ENCODE measurements around the gene SCAMP4.

SCAMP4 gene

DNA sequence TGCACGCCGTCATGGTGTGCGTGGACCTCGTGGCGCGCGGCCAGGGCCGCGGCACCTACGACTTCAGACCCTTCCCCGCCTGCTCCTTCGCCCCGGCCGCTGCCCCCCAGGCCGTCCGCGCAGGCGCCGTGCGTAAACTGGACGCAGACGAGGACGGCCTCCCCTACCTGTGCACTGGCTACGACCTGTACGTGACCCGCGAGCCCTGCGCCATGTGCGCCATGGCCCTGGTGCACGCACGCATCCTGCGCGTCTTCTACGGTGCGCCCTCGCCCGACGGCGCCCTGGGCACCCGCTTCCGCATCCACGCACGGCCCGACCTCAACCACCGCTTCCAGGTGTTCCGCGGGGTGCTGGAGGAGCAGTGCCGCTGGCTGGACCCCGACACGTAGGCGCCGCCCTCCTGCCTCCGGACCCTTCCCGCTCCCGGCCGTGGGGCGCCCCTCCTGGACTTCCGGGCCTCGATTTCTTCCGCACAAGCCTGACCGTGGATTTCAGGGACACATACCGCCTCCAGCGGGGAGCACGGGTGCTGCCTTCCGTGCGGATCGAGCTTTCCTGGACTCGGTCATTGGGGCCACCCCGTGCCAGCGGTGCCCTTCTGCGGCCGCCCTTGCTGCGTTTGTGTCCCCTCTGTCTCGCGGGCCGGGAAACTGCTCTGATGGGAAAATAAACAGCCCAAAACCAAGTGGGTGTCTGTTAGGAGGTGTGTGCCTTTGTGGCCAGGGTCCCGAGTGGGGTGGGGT lies 7.7 kb downstream of the SCAMP4 start:
- no peak for TF ChIP-seq TCF12 (IDR thresholded peaks at IDR 0.05; ENCODE audit: low read depth)
- TF ChIP-seq, protein P1, sequence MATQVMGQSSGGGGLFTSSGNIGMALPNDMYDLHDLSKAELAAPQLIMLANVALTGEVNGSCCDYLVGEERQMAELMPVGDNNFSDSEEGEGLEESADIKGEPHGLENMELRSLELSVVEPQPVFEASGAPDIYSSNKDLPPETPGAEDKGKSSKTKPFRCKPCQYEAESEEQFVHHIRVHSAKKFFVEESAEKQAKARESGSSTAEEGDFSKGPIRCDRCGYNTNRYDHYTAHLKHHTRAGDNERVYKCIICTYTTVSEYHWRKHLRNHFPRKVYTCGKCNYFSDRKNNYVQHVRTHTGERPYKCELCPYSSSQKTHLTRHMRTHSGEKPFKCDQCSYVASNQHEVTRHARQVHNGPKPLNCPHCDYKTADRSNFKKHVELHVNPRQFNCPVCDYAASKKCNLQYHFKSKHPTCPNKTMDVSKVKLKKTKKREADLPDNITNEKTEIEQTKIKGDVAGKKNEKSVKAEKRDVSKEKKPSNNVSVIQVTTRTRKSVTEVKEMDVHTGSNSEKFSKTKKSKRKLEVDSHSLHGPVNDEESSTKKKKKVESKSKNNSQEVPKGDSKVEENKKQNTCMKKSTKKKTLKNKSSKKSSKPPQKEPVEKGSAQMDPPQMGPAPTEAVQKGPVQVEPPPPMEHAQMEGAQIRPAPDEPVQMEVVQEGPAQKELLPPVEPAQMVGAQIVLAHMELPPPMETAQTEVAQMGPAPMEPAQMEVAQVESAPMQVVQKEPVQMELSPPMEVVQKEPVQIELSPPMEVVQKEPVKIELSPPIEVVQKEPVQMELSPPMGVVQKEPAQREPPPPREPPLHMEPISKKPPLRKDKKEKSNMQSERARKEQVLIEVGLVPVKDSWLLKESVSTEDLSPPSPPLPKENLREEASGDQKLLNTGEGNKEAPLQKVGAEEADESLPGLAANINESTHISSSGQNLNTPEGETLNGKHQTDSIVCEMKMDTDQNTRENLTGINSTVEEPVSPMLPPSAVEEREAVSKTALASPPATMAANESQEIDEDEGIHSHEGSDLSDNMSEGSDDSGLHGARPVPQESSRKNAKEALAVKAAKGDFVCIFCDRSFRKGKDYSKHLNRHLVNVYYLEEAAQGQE (IDR thresholded peaks at IDR 0.05; ENCODE audit: low read depth), result no peak
- TF ChIP-seq FOXM1 (IDR thresholded peaks at IDR 0.05; ENCODE audit: borderline replicate concordance, low read depth), result no peak
- TF ChIP-seq, protein P2, sequence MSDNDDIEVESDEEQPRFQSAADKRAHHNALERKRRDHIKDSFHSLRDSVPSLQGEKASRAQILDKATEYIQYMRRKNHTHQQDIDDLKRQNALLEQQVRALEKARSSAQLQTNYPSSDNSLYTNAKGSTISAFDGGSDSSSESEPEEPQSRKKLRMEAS (IDR thresholded peaks at IDR 0.05), result no peak
- TF ChIP-seq EGR1 (IDR thresholded peaks at IDR 0.05), result no peak
- TF ChIP-seq NFIC (IDR thresholded peaks at IDR 0.05), result no peak
- no peak for TF ChIP-seq YY1 (IDR thresholded peaks at IDR 0.05; ENCODE audit: low read depth)
- no peak for TF ChIP-seq CREB1 (IDR thresholded peaks at IDR 0.05; ENCODE audit: low read depth)
- TF ChIP-seq, protein P3, sequence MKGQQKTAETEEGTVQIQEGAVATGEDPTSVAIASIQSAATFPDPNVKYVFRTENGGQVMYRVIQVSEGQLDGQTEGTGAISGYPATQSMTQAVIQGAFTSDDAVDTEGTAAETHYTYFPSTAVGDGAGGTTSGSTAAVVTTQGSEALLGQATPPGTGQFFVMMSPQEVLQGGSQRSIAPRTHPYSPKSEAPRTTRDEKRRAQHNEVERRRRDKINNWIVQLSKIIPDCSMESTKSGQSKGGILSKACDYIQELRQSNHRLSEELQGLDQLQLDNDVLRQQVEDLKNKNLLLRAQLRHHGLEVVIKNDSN (IDR thresholded peaks at IDR 0.05), result no peak
- no peak for TF ChIP-seq EP300 (IDR thresholded peaks at IDR 0.05; ENCODE audit: borderline replicate concordance)
- TF ChIP-seq ZBTB7A (IDR thresholded peaks at IDR 0.05; ENCODE audit: low read depth), result no peak
- no peak for TF ChIP-seq TAF1 (IDR thresholded peaks at IDR 0.05; ENCODE audit: low read depth)
- no peak for TF ChIP-seq CEBPB (IDR thresholded peaks at IDR 0.05)
- no peak for TF ChIP-seq TEAD4 (IDR thresholded peaks at IDR 0.05)
- TF ChIP-seq RAD21 (IDR thresholded peaks at IDR 0.05; ENCODE audit: low read depth), result no peak

DNA sequence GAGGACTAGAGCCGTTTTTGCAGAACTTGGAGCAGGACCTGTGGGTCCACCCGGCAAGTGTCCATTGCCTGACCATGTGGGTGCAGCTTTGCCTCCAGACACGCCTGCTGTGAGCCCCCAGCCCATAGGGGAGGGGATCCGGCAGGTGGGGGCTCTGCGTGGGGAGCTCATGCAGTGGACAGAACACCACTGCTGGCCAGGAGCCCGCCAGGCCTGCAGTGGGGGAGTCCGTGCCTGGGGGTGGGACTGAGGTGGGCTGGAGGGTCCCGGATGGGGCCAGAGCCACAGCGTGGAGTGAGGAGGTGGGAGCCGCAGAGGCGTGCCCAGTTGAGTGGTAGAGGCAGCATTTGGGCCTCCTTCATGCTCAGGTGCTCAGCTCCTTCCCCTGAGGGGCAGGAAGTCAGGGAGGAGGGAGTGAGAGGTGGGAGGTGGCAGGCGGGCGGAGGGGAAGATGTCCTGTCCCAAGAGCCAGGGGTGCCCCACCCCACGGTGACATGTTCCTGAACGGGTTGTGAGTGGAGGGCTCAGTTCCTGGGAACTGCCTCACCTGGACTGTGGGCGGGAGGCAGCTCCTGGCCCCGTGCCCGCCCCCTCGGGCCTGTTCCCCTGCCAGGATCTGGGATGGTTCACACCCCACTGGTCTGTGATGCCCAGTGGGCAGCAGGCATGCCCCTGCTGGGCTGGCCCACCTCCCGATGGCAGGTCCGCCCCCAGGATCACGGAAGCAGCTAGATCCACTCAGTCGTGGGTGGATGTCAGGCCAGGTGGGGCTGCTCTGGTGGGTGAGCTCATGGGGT lies 8.8 kb downstream of the SCAMP4 start:
- peak; percentile 71 for TF ChIP-seq TCF12 (IDR thresholded peaks at IDR 0.05; ENCODE audit: low read depth)
- TF ChIP-seq NFIC (IDR thresholded peaks at IDR 0.05), result peak; percentile 95
- TF ChIP-seq EP300 (IDR thresholded peaks at IDR 0.05; ENCODE audit: borderline replicate concordance), result peak; percentile 74; the same call in 1 of the 2 replicates
- no peak for TF ChIP-seq YY1 (IDR thresholded peaks at IDR 0.05; ENCODE audit: low read depth)
- TF ChIP-seq TEAD4 (IDR thresholded peaks at IDR 0.05), result peak; percentile 75
- TF ChIP-seq ZBTB7A (IDR thresholded peaks at IDR 0.05; ENCODE audit: low read depth), result peak; percentile 27
- TF ChIP-seq, protein P2 (IDR thresholded peaks at IDR 0.05), result peak; percentile 28; the same call in 1 of the 2 replicates
- TF ChIP-seq EGR1 (IDR thresholded peaks at IDR 0.05), result peak; percentile 88
- peak; percentile 4; the same call in 1 of the 2 replicates for TF ChIP-seq RAD21 (IDR thresholded peaks at IDR 0.05; ENCODE audit: low read depth)
- TF ChIP-seq TAF1 (IDR thresholded peaks at IDR 0.05; ENCODE audit: low read depth), result no peak
- TF ChIP-seq FOXM1 (IDR thresholded peaks at IDR 0.05; ENCODE audit: borderline replicate concordance, low read depth), result no peak
- TF ChIP-seq, protein P1 (IDR thresholded peaks at IDR 0.05; ENCODE audit: low read depth), result no peak
- no peak for TF ChIP-seq CEBPB (IDR thresholded peaks at IDR 0.05)
- TF ChIP-seq, protein P3 (IDR thresholded peaks at IDR 0.05), result no peak
- TF ChIP-seq CREB1 (IDR thresholded peaks at IDR 0.05; ENCODE audit: low read depth), result no peak

DNA sequence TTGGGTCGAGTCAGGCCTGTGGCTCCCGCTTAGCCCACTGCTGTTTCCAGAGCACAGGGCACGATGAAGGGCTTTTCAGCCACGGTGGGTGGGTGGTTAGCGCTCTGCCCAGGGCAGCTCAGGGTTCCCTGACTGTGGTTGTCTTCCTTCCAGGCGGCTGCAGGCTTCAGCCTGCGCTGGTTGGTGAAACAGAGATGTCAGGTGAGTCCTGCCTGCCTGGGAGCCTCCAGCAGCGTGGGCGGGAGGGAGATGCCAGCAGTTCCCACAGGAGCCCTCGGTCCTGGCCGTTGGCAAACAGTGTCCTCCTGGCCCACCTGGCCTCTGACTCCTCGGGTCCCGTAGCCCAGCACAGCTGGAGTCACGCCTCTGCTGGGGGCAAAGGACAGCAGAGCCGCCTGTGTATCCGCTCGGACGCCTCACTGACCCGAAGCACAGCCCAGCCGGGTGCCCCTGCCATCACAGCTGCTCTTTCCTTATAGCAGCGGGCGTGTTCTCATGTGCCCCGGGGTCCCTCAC lies 9.7 kb downstream of the SCAMP4 start:
- TF ChIP-seq TEAD4 (IDR thresholded peaks at IDR 0.05) (no peak), EGR1 (IDR thresholded peaks at IDR 0.05) (peak; percentile 48; the same call in 1 of the 2 replicates)

DNA sequence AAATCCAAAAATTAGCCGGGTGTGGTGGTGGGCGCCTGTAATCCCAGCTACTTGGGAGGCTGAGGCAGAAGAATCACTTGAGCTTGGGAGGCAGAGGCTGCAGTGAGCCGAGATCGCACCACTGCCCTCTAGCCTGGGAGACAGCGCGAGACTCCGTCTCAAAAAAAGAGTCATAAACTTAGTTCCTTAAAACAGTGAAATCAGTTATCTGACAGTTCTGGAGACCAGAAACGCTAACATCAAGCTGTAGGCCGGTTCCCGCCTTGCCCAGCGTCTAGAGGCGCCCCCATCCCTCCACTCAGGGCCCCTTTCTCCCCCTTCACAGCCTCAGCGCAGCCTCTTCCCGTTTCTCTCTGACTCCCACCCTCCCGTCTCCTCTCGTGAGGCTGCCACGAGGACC lies 11.9 kb downstream of the SCAMP4 start:
- TF ChIP-seq TCF12 (IDR thresholded peaks at IDR 0.05; ENCODE audit: low read depth) (no peak), CEBPB (IDR thresholded peaks at IDR 0.05) (no peak), NFIC (IDR thresholded peaks at IDR 0.05) (no peak), CREB1 (IDR thresholded peaks at IDR 0.05; ENCODE audit: low read depth) (no peak), FOXM1 (IDR thresholded peaks at IDR 0.05; ENCODE audit: borderline replicate concordance, low read depth) (no peak), ZBTB7A (IDR thresholded peaks at IDR 0.05; ENCODE audit: low read depth) (no peak)

DNA sequence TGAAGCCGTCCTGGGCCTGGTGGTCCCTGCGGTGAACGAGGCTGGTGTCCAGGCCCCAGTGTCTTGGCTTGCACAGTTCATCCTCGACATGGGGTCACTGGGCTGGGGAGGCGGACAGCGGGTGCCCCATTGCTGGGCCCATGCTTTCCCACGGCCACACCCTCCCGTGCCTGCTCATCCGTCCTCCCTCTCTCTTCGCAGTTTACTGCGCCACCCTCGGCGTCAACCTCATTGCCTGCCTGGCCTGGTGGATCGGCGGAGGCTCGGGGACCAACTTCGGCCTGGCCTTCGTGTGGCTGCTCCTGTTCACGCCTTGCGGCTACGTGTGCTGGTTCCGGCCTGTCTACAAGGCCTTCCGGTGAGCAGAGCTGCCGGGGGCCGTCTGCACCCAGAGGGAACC lies 12.7 kb downstream of the SCAMP4 start:
- TF ChIP-seq, protein P2 (IDR thresholded peaks at IDR 0.05), result no peak
- TF ChIP-seq EP300 (IDR thresholded peaks at IDR 0.05; ENCODE audit: borderline replicate concordance) (no peak), EGR1 (IDR thresholded peaks at IDR 0.05) (no peak), NFIC (IDR thresholded peaks at IDR 0.05) (no peak), TAF1 (IDR thresholded peaks at IDR 0.05; ENCODE audit: low read depth) (no peak), ZBTB7A (IDR thresholded peaks at IDR 0.05; ENCODE audit: low read depth) (no peak), FOXM1 (IDR thresholded peaks at IDR 0.05; ENCODE audit: borderline replicate concordance, low read depth) (no peak), CREB1 (IDR thresholded peaks at IDR 0.05; ENCODE audit: low read depth) (no peak), TEAD4 (IDR thresholded peaks at IDR 0.05) (no peak), TCF12 (IDR thresholded peaks at IDR 0.05; ENCODE audit: low read depth) (no peak), CEBPB (IDR thresholded peaks at IDR 0.05) (no peak), RAD21 (IDR thresholded peaks at IDR 0.05; ENCODE audit: low read depth) (no peak), YY1 (IDR thresholded peaks at IDR 0.05; ENCODE audit: low read depth) (no peak)
- TF ChIP-seq, protein P3 (IDR thresholded peaks at IDR 0.05), result no peak
- TF ChIP-seq, protein P1 (IDR thresholded peaks at IDR 0.05; ENCODE audit: low read depth), result no peak

All from Ishikawa (cell line).